GM18951 (cell line): ENCODE data around the gene HYAL3.
A peak's percentile ranks its signal among the peaks of the same experiment; 100 is the strongest.

ENCODE experiments used
- POLR2A ChIP-seq: IDR thresholded peaks from 4 replicates; pipeline ENCODE4 v1.6.1; 2011; ENCODE audit warnings: mild to moderate bottlenecking; ENCODE audit not compliant: insufficient read length, insufficient read depth; ENCODE audit errors: extremely low read depth
- in situ Hi-C: fragments of 300-500 bp; cut with MboI; formaldehyde crosslinking; loops from one replicate; pipeline ENCODE4 v1.12.0; 2022; ENCODE audit warnings: low sequenced_read_pairs, mixed read lengths, inconsistent platforms; ENCODE audit not compliant: unreplicated experiment

The HYAL3 gene

GRCh38 chr3:50298836-50299637 lies at the start of gene HYAL3, which contains the start of gene NAA80:
HYAL3 (minus strand) TSS chr3:50299405; CDS start chr3:50295602, 3,803 bp downstream.
NAA80 (minus strand) TSS chr3:50299405; CDS start chr3:50297463, 1,942 bp downstream.
- TF ChIP-seq POLR2A, result peak; percentile 89
- in situ Hi-C loops, result no loop called here

DNA sequence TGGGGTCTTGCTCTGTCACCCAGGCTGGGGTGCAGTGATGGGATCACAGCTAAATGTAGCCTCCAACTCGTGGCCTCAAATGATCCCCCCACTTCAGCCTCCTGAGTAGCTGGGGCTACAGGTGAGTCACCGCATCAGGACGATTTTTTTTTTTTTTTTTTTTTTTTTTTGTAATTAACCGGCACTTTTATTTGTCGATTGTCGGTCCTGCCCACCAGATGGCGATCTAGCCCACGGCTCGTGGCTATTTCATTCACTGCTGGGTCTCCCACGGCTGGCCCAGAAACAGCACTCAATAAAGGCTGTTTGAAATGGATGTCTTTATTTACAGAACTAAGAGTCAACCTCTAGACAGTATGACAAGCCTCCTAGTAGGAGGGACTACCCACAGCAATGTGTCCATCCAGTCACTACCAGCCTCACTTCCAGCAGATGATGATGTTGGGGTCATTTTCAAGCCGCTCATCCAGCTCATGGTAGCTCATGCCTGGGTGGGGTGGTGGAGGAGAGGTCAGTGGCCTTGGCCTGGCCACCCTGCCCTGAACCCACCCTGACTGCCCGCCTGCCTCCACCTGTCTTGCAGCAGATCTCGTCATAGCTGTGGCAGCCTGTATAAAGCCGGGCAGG lies 48.1 kb upstream of the HYAL3 start:
- in situ Hi-C loops, result loop anchor here (10.0 kb wide), 1 partner anchor 198 kb away; no protein-coding TSS in a partner anchor
- TF ChIP-seq POLR2A, result no peak

DNA sequence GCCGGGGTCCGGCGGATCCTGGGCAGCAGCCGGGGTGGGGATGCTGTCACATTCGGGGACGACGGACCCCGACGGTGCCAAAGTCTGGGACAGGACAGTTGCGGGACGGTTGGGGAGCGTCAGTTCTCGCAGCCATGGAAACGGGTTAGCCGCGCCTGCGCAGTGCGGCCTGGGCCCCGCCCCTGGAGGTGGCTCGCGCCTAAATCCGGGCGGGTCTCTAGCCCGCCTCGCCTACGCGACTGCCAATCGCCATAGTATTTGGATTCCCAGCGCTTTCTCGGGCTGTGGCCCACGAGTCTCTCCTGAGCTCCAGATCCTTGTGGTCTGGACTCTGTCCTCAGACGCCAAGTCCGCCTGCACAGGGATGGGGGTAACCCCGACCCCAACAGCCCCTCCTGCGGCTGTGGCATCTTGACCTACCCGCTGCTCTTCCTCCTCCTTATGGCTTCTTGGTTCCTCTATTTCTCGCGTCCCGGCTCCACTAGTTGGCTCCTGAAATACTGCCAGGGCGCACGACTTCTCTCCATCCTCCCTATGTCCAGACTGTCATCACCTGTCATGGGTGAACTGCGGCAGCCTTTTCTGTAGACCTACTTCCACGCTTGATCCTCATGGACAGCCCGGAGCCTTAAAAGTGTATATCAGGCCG lies 46.5 kb upstream of the HYAL3 start, which contains the start of gene ZMYND10:
ZMYND10 (minus strand) TSS at position 147 of the 649 bp plus-strand sequence. CDS start 153 bp downstream, outside the sequence.
- in situ Hi-C loops, result loop anchor here (10.0 kb wide), 1 partner anchor 199 kb away; no protein-coding TSS in a partner anchor

DNA sequence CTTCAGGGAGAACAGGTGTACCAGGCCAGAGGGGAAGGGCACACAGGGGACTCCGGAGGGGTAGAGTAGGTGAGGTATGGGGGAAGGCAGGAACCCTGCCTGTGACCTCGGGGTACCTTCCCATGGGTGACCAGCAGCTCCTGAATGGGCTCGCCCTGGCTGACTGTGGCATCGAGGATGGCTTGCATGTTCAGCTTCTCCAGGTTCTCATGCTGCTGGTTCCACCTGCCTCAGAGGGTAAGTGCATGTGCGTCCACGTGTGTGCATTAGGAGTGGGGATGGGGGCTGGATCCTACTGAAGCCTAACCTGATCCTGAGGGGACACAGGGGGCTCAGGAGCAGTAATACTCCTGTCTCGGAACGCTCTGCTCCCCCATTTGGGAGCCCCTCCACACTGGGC lies 45.8 kb upstream of the HYAL3 start:
- in situ Hi-C loops, result loop anchor here (10.0 kb wide), 1 partner anchor 200 kb away; no protein-coding TSS in a partner anchor

More for the DNA sequence above, 46.5 kb upstream of the HYAL3 start, which contains the start of gene ZMYND10:
- no peak for TF ChIP-seq POLR2A

DNA sequence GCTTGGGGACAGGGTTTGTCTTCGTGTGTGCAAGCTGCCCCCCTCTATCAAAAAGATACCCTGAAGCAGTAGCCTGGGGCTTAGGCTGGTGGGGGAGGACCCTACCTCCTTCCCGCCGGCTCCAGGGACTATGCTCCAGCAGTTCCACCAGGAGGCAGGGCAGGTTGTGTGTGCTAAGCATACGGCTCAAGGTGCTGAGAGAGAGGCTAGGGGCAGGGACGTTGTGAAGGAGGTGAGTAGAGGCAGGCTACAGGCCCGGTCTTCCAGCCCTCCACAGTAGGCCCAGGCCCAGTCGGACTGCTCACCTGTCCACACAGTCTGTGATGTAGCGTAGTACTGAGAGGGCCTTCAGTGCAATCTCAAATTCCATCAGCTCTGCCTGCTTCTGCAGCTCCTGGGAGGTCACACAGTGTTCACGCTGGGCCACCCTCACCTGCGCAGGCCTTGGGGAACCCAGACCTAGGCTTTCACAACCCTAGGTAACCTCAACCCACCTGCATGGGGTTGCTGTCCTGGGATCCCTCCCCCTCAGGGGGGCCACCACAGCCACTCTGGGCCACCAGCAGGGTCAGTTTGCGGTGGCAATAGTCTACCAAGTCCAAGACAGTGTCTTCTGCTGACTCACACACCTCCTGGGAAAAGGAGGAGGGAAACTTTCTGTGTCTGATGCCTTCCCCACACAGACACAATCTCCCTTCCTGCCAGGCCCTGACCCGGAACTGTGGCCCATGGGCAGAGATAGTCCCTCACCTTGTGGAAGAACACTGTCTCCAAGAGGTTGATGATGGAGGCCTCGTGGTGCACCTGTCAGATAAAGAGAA lies 43.8 kb upstream of the HYAL3 start:
- in situ Hi-C loops, result loop anchor here (10.0 kb wide), 1 partner anchor 202 kb away; no protein-coding TSS in a partner anchor
- TF ChIP-seq POLR2A, result no peak

More for the DNA sequence above, 45.8 kb upstream of the HYAL3 start:
- TF ChIP-seq POLR2A, result no peak

DNA sequence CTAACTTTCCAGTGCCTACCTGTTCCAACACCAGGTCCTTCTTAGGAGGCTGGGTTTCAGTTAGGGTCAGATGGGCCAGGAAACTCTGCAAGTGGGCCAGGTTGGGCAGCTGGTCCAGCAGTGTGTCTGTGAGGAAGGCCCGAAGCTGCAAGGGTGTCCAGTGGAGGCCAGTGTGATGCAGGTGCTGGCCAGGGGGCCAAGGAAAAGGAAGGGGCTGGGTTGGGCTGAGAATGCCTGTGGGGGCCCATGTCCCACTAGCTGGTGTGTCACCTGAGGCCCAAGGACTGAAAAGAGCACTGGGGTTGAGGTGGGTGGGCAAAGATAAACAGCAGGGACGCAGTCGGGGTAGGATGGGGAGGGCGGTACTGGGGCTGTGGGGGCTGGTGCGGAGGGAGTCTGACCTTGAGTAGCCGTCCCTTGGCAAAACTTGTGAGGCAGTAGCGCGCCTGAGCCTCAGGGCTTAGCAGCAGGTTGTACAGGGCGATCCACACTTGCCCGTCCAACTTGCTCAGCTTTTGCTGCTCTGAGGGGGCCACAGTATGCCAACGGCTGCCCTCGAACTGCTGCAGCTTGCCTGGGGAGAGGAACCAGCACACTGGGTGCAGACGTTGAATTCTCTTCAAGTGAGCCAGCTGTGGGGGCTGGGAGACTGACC lies 42.9 kb upstream of the HYAL3 start:
- in situ Hi-C loops, result loop anchor here (10.0 kb wide), 1 partner anchor 203 kb away; no protein-coding TSS in a partner anchor
- no peak for TF ChIP-seq POLR2A

GRCh38 chr3:50341537-50341936 lies 42.3 kb upstream of the HYAL3 start:
- no peak for TF ChIP-seq POLR2A
- in situ Hi-C loops, result loop anchor here (10.0 kb wide), 1 partner anchor 203 kb away; no protein-coding TSS in a partner anchor

GRCh38 chr3:50340448-50341329 lies 41.5 kb upstream of the HYAL3 start, which contains the start of gene RASSF1:
RASSF1 (minus strand) TSS chr3:50340836; CDS start chr3:50340805, 31 bp downstream.
- peak; percentile 74 for TF ChIP-seq POLR2A
- in situ Hi-C loops, result loop anchor here (10.0 kb wide), 1 partner anchor 204 kb away; no protein-coding TSS in a partner anchor

- no peak for TF ChIP-seq POLR2A
- in situ Hi-C loops, result loop anchor here (10.0 kb wide), 1 partner anchor 205 kb away; no protein-coding TSS in a partner anchor
Observed at GRCh38 chr3:50340147-50340447, 40.9 kb upstream of the HYAL3 start.

DNA sequence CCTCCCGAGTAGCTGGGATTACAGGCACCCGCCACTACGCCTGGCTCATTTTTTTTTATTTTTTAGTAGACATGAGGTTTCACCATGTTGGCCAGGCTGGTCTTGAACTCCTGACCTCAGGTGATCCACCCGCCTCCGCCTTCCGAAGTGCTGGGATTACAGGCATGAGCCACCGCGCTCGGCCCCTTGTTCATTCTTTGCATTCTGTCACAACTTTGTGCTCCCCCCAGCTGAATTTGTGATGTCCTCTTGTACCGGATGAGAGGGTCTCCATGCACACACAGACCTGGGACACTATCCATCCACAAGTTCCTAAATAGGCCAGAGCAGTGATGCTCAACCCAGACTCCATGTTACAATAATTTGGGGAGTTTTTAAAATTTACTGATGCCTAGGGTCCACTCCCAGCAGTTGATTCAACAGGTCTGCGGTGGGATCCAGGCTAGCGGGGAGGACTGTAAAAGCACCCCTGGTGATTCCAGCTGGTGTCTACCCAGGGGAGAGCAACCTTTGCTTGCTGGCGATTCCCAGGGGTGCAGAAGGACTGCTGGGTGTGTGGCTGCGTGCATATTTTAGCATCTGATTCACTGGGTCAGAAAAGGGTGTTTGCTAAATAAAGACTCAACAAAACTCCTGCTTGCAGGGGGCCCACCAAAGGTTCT lies 40.4 kb upstream of the HYAL3 start:
- no peak for TF ChIP-seq POLR2A
- in situ Hi-C loops, result loop anchor here (10.0 kb wide), 1 partner anchor 205 kb away; no protein-coding TSS in a partner anchor
